Measurements from ENCODE around the gene AHNAK2. TPM values are rescaled to one million over a fixed set of nuclear protein-coding genes. Genes with fewer than 3 reads are reported as not detected.

The AHNAK2 gene
- total RNA-seq = 54.2 and 65.5 TPM in 2 replicates

DNA sequence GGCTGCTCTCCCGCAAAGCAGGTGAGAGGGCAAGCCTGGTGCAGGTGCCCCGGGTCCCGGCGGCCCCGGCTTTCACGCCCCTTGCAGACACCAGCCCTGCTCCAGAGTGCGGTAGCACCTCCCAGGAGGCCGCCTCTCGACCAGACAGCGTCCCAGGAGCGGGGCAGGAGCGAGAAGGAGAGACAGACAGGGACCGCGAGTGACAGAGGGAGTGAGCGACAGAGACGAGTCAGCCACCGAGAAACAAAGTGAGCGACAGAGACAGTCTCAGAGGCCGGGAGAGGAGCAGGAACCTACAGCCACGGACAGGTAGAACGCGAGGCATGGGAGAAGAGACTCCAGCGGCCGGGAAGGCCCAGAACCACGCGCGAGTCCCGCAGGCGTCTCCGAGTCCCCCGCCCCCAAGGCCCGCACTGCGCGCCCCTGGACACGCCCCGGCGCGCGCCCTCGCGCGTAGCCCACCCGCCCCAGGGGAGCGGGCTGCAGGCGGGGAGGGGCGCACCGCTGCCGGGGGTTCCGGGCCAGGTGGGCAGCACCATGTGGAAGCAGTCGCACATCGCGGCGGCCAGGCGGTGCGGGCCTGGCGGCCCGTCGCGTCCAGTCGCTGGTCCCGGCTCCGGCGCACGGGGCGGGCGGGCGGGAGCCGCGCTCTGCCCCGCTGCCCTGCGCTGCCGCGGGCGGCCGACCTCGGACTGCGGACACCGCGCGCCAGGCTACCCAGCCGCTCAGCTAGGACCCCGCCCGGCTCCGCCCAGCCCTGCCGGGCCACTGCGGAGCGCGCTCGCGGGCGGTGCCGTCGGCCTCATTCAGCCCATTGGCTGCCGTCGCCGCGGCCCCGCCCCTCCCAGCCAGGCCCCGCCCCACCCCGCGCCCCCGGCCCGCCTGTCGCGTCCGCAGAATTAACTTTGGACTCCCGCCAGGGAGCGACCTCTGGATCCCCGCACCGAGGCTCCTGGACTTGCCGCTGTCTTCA is at the start of gene AHNAK2:
TSS of gene AHNAK2 (minus strand) at position 694 of the 973 bp plus-strand sequence. CDS start at position 557, 137 bp downstream.

DNA sequence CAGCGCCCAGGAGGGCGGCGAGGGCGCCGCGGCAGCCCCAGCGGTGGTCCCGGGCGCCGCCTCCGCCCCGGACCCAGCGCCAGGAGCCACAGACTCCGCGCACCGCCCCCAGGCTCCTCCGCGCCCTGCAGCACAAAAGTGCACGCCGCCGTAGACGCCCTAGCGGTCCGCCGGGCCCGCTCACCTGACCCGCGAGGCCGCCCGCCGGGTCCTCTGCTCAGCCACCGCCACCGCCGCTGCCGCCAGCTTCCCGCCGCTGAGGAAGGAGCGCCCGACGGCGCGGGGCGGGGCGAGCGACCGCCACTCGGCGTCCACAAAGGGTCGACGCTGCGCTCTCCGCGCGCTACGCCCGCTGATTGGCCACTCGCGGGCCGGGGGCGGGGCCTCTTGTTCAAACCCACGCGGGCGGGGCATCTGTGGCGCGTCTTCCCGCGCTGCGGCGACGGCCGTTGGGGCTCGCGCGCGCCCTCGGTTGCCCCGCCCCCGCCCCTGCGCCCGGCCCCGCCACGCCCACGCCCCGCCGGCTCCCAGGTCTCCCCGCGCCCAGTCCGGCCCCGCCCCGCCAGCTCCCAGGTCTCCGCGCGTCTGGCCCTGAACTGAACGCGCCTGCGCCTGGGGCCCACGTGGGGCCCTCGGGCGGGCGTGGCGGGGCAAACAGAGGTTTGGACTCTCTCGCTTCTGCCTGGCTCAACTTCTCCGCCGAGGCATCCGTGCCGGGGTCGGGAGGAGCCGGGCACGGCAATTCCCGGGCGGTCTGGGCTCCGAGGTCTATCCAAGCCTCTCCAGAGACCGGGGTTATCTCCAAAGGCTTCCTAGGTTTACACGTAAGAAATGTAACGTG is 42.9 kb upstream of the AHNAK2 start, which contains the start of gene CDCA4:
TSS of gene CDCA4 (minus strand) at position 269 of the 841 bp plus-strand sequence. CDS start 9,154 bp downstream, outside the sequence.

DNA sequence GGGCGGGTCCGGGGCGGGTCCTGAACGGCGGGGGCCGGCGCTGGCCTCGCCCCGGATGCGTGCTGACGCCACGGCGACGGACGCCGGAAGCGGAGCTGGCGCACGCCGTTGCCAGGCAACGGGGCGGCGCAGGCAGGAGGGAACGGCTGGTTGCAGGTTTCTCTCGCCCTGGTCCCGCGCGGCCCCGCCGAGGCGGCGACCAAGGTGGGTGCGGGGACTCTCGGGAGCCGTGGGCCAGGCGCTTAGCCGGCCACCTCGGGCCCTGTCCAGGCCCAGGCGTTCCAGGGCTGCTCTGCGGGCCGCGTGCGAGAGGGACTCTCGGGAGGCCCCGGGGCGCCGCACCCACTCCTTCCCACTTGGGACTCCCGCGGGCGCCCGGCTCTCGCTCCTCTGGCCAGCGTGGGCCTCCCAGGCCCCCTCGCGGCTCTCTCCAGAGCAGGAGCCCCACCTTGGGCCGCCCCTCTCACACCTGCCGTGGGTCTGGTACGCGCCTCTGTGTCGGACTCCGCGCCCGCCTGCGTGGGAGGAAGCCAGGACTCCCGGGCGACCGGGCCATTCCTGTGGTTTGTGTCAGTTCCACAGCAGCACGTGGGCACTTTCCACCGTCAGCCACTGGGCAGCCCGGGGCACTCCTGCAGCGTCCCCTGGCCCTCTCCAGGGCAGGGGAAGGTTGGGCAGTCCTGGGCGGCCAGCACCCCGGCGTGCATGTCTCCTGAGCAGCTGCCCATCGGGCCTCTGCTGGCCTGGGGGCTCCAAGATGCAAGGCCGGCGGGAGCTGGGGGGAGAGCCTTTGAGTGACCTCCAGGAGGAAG is 7.7 kb upstream of the AHNAK2 start, which contains the start of gene CLBA1:
TSS of gene CLBA1 (plus strand) at position 114 of the 812 bp plus-strand sequence. CDS start at position 758, 644 bp downstream.

DNA sequence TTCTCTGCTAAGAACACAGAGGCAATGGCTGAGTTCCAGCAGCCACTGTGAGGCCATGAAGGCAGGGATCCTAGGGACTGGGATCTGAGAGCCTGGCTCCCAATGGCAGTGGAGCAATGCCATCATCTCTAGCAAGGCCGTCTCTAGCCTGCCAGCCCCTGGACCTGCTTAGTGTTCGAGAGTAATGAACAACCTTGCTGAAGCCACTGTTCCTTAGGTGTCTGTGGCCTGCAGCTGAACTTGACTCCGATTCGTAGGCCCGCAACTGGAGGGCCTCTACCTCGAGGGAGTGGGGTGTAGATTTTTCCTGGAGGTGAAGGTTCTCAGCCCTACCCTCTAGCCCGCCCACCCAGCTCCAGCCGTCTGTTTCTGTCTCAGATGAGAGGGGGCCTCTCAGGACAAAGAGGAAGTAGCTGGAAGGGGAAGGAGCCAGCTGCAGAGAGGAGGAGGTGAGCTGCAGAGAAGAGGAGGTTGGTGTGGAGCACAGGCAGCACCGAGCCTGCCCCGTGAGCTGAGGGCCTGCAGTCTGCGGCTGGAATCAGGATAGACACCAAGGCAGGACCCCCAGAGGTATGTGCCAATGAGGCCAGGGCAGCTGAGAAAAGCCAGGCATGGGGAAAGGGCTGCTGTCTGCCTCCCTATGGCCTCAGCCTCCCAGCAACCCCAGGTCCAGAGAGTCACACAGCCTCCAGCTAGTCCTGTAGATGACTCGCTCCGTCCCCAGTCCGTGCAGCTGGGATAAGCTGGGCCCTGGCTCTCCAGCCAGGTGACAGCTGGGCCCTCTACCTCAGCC is 53.6 kb downstream of the AHNAK2 start, which contains the start of gene PLD4:
TSS of gene PLD4 (plus strand) at position 459 of the 793 bp plus-strand sequence. CDS start 2,262 bp downstream, outside the sequence.

Other genes starting within 250 kb of the AHNAK2 start
- gene SIVA1, start 225.2 kb downstream of the AHNAK2 start, total RNA-seq = 357 and 399 TPM in 2 replicates
- 129 and 135 TPM in 2 replicates for gene AKT1, start 182.6 kb downstream of the AHNAK2 start, total RNA-seq
- 3.2 and 5.5 TPM in 2 replicates for gene ZBTB42, start 177.3 kb downstream of the AHNAK2 start, total RNA-seq
- gene CEP170B, start 113.1 kb downstream of the AHNAK2 start, total RNA-seq = 19.2 and 20.8 TPM in 2 replicates
- gene PLD4, start 53.5 kb downstream of the AHNAK2 start, total RNA-seq = not detected in 2 replicates
- 2.9 and 3.0 TPM in 2 replicates for gene CLBA1, start 7.4 kb upstream of the AHNAK2 start, total RNA-seq
- gene CDCA4, start 42.7 kb upstream of the AHNAK2 start, total RNA-seq = 50.2 and 52.7 TPM in 2 replicates
- gene GPR132, start 87.1 kb upstream of the AHNAK2 start, total RNA-seq = 0.10 and 0.13 TPM in 2 replicates
- gene JAG2, start 190.4 kb upstream of the AHNAK2 start, total RNA-seq = 52.0 TPM in 2 replicates
- 53.9 and 58.1 TPM in 2 replicates for gene NUDT14, start 202.9 kb upstream of the AHNAK2 start, total RNA-seq

Measured in mammary microvascular endothelial cell (primary cell).